Measurements from ENCODE around the gene MYL6. TPM values are rescaled to one million over a fixed set of nuclear protein-coding genes. Genes with fewer than 3 reads are reported as not detected.

Gene MYL6
- total and polyA plus RNA-seq, 9 of the 15 experiments (the other 6 are each of a cell fraction or from before 2014, with no cell fraction given) = 557 to 1,664 (median 958) TPM

DNA sequence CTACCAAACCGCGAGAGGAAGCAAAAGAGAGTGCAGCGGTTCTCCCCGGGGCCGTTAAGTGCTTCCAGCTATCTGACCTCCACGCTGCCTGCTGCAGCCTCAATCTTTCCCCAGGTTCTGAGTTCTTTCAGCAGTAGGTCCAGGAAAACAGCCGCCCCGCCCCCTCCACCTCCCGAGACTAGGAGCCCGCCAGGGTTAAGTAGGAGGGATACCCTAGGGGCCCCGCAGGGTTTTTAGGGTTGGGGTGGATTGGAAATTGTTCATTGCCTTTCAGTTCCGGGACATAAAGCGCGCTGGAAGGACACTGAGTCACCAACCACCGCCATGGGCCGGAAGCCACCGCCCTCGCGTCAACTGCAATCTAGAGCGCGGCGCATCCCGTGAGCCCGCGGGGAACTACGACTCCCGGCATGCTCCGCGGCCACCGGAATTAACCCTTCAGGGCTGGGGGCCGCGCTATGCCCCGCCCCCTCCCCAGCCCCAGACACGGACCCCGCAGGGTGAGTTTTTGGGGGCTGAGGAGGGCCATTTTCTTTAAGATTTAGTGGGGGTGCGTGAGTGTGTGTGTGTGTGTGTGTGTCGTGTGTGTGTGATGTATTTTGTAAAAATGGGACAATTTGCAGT is 5.9 kb upstream of the MYL6 start, which contains the start of gene MYL6B (continued):
- TF ChIP-seq CREB5 (CRISPR knock-in tag; IDR thresholded peaks at IDR 0.05) = no peak
- no peak for TF ChIP-seq PTTG1 (tag; IDR thresholded peaks at IDR 0.05; ENCODE audit: low read depth)
- no peak for TF ChIP-seq ZSCAN32 (CRISPR knock-in tag; IDR thresholded peaks at IDR 0.05)
- TF ChIP-seq STAT6 (CRISPR knock-in tag; IDR thresholded peaks at IDR 0.05) = no peak
- TF ChIP-seq, protein P1, sequence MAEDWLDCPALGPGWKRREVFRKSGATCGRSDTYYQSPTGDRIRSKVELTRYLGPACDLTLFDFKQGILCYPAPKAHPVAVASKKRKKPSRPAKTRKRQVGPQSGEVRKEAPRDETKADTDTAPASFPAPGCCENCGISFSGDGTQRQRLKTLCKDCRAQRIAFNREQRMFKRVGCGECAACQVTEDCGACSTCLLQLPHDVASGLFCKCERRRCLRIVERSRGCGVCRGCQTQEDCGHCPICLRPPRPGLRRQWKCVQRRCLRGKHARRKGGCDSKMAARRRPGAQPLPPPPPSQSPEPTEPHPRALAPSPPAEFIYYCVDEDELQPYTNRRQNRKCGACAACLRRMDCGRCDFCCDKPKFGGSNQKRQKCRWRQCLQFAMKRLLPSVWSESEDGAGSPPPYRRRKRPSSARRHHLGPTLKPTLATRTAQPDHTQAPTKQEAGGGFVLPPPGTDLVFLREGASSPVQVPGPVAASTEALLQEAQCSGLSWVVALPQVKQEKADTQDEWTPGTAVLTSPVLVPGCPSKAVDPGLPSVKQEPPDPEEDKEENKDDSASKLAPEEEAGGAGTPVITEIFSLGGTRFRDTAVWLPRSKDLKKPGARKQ (CRISPR knock-in tag; IDR thresholded peaks at IDR 0.05) = no peak
- no peak for TF ChIP-seq NFIX (CRISPR knock-in tag; IDR thresholded peaks at IDR 0.05; ENCODE audit: low read depth)
- no peak for TF ChIP-seq ZNF644 (tag; IDR thresholded peaks at IDR 0.05; ENCODE audit: low read depth)
- no peak for TF ChIP-seq RERE (CRISPR knock-in tag; IDR thresholded peaks at IDR 0.05; ENCODE audit: borderline replicate concordance)
- peak in 1 of 2 experiments; percentile 13; a peak in 2 of 4 replicates for TF ChIP-seq SIN3A (IDR thresholded peaks at IDR 0.05; ENCODE audit: borderline replicate concordance in 2 of 2, control insufficient read depth in 1 of 2, low read depth in 2 of 2, low read length in 2 of 2)
- TF ChIP-seq, protein P2, sequence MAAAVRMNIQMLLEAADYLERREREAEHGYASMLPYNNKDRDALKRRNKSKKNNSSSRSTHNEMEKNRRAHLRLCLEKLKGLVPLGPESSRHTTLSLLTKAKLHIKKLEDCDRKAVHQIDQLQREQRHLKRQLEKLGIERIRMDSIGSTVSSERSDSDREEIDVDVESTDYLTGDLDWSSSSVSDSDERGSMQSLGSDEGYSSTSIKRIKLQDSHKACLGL (CRISPR knock-in tag; IDR thresholded peaks at IDR 0.05; ENCODE audit: borderline replicate concordance, poor library complexity, severe bottlenecking) = no peak
- no peak for TF ChIP-seq E4F1 (CRISPR knock-in tag; IDR thresholded peaks at IDR 0.05; ENCODE audit: borderline replicate concordance)

All from K562 (cell line).